GM19025 (cell line): ENCODE measurements around the gene SLC25A12.

Experiments
- ATAC-seq: cut with Tn5 transposase; IDR thresholded peaks from one replicate; pipeline ENCODE4 v1.9.1; 2021; ENCODE audit warnings: mild to moderate bottlenecking, low read depth, moderate library complexity; ENCODE audit not compliant: unreplicated experiment

The SLC25A12 gene

DNA sequence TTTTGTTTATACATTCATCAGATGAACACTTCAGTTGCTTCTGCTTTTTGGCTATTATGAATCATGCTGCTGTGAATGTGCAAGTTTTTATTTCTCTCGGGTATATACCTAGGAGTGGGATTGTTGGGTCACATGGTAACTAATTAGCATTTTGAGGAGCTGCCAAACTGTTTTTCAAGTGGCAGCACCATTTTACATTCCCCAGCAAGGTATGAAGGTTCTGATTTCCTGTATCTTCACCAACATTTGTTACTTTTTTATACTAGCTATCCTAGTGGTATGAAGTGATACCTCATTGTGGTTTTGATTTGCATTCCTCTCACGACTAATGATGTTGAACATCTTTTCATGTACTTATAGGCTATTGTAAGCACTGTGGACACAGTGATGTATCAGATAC lies 152.9 kb downstream of the SLC25A12 start:
- ATAC-seq: no peak

- ATAC-seq: no peak
Observed at GRCh38 chr2:171735991-171736710, 157.9 kb downstream of the SLC25A12 start.
